ENCODE measurements around the gene HMSD.

Gene HMSD

DNA sequence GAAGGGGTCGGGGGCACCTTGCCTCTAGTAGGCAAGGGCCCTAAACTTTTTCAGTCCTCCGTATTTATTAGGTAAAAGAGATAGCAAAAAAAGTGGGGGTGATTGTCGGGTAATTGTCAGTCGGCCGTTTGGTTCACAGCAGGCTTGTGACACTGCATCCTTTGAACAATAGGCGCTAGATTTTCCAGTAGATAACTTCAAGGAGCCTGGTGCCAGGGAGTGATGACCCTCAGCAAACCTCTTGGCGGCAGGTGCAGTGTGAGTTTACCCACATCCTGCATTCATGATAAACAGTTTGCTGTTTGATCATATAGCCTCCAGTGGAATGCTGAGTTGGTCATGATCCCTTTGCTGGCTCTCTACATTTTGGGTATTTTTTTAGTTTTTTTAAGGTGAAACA, 43.6 kb downstream of the HMSD start:
- no peak for DNase-seq (ENCODE audit: low read depth in 2 of 2)

DNA sequence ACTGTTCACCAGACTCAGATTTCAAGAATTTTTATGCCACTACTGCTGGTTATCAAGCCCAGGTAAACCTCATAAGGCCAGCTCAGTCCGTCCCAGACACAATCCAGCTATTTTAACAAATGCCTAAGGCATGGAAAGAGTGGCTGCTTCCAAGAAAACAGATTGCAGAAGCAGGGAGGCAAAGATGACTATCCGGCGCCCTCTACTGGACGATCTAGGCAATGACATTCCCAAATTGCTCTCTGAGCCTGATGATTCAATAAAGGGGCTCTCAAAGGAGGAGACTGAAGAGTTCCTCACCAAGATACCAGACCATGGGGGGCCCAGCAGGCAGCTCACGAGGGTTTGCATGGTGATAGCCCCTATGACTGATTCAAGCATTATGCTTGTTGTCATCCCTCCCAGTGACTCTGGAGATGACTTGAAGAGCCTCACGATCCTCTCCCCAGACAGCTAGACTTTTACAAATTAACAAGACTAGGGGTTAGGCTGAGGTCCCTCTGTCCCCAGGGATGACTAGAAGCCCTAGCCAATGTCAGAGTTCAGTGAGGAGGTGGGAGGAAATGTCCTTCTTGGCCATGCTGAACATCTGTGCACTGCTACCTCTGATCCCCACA, 45.8 kb downstream of the HMSD start:
- no peak for DNase-seq (ENCODE audit: low read depth in 2 of 2)

- no peak for DNase-seq (ENCODE audit: low read depth in 2 of 2)
Observed at GRCh38 chr18:63997041-63997440, 47.9 kb downstream of the HMSD start.

DNA sequence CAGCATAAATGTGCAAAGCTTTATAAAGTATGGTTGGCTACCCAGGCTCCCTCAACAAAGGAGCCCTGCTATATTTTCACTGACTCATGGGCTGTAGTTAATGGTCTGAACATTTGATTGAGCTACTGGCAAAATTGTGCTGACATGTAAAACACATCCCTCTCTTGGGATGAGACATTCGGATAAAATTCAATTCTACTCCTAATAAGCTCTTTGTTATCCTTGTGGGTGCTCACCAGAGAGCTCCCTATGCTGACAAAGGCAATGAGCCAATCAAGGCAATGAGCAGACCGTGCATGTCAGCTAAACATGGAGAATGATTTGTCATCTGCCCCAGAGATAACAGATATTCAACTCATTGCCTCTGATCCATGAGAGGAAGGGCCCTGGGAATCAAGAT, 48.5 kb downstream of the HMSD start:
- DNase-seq (ENCODE audit: low read depth in 2 of 2), result no peak

DNA sequence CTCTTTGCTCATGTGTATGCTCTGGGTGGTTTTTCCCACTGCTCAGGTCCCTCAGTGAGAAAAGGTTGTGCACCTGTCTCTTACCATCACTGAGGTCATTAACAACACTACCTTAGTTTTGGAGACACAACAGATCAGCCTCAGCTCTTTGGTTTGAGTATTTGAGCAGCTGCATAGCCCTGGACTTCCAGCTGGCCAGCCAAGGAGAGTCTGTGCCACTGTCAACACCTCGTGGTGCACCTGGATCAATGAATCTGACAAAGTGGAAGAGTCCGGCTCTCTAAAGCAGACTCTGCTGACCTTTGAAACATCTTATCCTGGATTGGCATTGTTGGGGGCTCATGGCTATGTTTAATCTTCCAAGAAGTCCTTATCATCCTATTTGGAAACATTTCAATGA, 50.8 kb downstream of the HMSD start:
- DNase-seq (ENCODE audit: low read depth in 2 of 2), result no peak

DNA sequence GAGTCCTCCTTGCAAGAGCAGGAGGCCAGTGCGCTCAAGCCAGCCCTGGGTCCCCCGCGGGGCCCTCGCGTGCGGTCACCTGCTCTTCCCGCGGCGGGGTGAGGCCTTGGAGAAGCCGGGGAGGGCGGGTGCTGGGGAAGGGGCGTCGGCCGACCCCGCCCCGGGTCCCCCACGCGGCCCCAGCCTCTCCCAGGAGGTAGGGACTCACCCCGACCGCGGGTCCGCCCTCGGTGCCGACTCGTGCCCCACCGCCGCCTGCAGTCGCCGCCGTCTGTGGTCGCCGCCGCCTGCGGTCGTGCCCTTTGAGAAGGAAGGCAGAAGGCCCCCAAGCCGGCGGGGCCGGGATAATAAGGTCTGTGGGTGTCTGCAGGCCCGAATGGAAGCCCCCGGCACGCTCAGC, 53.5 kb downstream of the HMSD start:
- no peak for DNase-seq (ENCODE audit: low read depth in 2 of 2)

- DNase-seq (ENCODE audit: low read depth in 2 of 2), result no peak
Observed at GRCh38 chr18:64009305-64009704, 60.2 kb downstream of the HMSD start.
